GM21360 (cell line): Measurements from ENCODE around the gene SLC47A2.
"Not testable (repeated sequence)": the region's sequence is repeated elsewhere in the genome, so short reads cannot be mapped to it uniquely, and the experiment has no call there.

Experiments
- ATAC-seq: cut with Tn5 transposase; IDR thresholded peaks from one replicate; pipeline ENCODE4 v1.9.1; 2021; ENCODE audit warnings: mild to moderate bottlenecking, moderate library complexity; ENCODE audit not compliant: unreplicated experiment

SLC47A2 gene

GRCh38 chr17:19672009-19672750 is 44.2 kb downstream of the SLC47A2 start:
- ATAC-seq, result no peak

DNA sequence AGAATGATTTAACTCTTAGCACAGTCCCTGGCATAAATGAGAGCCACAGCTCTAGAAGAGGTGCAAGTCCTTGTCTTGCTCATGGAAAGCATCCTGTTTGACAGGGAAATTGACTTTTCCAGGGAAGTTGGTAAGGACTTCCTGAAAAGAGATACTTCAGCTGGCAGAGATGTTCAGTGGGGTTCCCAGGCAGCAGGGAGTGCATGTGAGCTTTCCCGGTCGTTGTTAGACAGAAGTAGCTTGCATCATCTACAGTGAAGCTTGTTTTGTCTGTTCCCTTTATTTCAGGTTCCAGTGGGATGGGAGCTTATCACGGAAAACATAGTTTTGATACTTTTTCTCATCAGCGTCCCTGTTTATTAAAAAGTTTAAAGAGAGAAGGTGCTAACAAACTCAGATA is 45.0 kb downstream of the SLC47A2 start:
- ATAC-seq, result no peak

DNA sequence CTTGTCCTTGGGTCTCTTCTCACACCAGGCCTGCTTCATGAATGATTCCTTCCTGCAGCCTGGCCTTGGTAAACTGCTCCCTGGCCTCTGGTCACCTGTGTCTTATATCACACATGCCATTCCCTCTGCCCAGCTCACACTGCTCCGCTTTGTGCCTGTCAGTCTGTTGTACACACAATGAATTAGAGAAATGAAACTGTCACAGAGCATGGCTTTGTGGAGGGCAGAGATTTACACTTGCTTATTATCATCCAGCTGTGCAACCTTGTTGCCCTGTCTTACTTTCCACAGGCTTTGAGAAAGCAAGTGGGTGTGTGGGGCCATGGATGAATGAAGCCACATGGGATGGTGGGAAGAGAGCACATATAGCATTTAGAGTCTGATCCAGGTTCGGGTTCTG is 45.5 kb downstream of the SLC47A2 start:
- no peak for ATAC-seq

DNA sequence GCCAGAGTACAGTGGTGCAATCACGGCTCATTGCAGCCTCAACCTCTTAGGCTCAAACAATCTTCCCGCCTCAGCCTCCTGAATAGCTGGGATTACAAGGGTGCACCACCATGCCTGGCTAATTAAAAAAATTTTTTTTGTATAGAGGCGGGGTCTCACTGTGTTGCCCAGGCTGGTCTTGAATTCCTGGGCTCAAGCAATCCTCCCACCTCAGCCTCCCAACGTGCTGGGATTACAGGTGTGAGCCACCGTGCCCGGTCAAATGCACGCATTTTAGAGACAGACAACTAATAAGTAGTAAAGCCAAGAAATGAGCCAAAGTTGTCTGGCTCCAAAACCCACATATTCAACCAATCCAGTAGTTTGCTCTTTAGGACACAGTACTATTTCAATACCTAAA is 46.7 kb downstream of the SLC47A2 start:
- not testable (repeated sequence) for ATAC-seq

- no peak for ATAC-seq
Measured at GRCh38 chr17:19664821-19665181, 51.6 kb downstream of the SLC47A2 start.

DNA sequence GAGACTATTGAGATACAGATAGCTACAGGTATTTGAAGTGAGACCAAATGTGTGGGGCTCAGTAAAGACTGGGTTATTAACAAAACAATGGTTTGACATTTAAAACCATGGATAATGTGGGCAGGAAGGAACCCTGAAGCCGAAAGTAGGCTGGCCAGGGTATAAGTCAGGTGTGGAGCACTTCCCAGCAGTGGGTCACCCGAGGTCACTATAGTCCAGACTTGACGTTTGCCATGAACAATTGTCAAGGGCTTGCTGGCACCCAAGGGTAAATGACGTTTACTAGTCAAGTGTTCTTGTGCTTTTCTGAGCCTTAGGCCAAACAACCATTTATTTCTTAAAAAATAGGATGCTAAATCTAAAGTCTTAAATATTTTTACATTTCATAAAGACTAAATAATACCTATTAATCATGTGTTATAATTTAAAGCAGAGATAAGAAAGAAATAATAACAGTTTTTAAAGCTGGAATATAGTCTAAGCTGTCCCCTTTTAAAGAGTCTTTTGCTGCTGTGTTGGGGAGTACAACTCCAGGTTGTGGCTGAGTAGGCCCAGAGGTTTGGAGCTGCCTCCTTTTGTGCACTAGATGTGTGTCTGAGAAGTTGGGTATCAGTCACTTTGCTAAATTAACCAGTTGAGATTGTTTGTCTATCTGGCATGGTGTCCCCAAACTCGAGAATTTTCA is 52.1 kb downstream of the SLC47A2 start:
- ATAC-seq, result no peak

GRCh38 chr17:19663097-19663496 is 53.3 kb downstream of the SLC47A2 start:
- no peak for ATAC-seq

- ATAC-seq, result no peak
Measured at GRCh38 chr17:19661121-19661520, 55.3 kb downstream of the SLC47A2 start.

- ATAC-seq, result no peak
Measured at GRCh38 chr17:19660219-19660870, 56.0 kb downstream of the SLC47A2 start.

DNA sequence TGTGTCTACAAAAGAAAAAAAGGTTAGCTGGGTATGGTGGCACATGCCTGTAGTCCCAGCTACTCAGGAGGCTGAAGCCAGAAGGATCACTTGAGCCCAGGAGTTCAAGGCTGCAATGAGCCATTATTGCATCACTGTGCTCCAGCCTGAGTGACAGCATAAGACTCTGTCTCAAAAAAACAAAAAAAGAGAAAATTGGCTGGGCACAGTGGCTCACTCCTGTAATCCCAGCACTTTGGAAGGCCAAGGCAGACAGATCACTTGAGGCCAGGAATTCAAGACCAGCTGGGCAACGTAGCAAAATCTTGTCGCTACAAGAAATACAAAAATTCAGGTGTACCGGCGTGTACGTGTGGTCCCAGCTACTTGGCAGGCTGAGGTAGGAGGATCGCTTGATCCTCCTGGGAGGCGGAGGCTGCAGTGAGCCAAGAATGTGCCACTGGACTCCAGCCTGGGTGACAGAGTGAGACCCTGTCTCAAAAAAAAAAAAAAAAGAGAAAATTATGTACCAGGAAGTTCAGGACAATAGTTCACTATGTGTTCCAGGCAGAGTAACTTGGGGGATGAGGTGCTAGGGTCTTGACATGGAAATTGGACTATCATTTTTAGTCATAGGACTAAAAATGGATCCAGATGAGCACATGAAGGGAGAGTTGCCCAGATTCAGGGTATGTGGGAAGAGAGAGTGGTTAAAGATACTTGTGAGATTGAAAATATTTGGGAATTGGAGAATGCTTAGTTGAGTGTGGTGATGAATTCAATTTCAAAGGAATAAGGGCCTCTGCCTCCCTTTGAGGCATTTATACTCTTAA is 56.8 kb downstream of the SLC47A2 start:
- no peak for ATAC-seq

DNA sequence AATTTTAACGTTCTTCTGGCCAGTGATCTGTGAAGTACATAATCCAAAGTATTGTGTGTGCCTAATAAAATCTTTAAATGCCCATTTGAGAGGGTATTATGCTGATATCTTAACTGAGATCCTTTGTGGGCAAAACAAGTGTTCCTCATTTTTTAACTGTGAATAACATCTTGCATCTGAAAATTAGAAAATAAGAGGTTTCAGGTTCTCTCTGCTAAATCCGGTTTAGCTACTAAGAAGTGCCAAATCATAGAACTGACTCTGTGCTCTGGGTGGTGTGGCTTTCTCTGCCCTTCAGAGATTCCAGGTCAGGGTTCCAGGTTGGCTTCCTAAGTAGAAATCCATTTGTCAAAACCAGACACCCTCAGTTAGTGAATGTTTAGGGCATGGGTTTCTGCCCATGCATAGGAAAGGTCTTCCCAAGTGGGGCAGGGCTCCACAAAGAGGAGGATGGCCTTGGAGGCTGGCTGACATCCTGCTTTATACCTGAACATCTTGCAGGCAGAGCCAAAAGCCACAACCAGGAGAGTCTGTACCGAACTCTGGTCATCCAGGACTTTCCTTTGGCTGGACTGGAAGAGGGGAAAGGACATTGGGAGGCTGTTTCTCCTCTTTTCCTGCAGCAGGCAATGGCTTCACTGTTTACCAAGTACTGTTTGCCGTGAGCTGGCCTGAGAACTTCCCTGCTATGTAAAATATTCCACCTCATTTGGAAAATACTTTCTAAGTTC is 59.4 kb downstream of the SLC47A2 start:
- no peak for ATAC-seq

- ATAC-seq, result no peak
Measured at GRCh38 chr17:19656336-19656735, 60.0 kb downstream of the SLC47A2 start.

DNA sequence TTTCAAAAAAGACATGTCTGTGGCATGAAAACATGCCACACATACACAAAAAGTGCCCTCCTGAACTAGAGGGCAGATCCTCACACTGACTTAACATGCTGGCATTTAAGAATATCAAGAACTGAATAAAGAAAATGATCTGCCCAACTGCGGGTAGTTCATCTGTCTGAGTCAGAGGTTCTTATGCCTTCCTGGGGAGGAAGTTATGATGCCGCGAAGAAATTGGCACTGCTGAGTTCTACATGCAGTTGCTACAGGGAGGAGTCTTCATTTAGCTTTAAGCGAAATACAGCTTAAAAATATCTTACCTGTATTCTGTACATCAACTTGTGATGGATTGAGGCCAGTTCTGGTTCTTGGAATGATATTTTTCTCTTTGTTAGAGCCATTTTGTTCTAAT is 61.5 kb downstream of the SLC47A2 start:
- ATAC-seq, result no peak

DNA sequence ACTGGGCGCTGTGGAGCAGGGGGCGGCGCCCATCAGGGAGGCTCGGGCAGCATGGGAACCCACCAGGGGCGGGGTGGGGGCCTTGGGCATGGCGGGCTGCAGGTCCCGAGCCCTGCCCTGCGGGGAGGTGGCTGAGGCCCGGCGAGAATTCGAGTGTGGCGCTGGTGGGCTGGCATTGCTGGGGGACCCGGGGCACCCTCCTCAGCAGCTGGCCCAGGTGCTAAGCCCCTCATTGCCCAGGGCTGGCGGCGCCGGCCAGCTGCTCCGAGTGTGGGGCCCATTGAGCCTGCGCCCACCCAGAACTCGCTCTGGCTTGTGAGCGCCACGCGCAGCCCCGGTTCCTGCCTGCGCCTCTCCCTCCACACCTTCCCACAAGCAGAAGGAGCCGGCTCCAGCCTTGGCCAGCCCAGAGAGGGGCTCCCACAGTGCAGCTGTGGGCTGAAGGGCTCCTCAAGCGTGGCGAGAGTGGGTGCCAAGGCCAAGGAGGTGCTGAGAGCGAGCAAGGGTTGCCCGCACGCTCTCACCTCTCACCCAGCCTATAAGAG is 62.0 kb downstream of the SLC47A2 start:
- no peak for ATAC-seq

DNA sequence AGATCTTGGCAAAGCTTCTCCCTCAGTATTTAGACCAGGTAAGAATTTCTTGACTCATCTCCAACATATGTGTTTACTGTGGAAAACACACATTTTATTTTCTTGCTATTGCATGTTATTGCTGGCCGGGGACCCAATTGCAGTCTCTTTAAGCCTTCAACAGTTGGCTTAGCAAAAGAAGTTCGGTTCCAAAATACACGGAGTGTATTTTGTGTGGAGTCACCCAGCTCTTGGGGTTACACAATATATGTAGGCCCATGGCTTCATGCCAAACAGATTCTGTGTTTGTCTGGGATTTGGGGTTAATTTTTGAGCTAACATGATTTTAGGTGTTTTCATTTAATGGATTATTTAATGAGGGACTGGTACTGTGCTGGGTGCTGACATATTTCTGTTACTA is 63.8 kb downstream of the SLC47A2 start:
- ATAC-seq, result no peak

DNA sequence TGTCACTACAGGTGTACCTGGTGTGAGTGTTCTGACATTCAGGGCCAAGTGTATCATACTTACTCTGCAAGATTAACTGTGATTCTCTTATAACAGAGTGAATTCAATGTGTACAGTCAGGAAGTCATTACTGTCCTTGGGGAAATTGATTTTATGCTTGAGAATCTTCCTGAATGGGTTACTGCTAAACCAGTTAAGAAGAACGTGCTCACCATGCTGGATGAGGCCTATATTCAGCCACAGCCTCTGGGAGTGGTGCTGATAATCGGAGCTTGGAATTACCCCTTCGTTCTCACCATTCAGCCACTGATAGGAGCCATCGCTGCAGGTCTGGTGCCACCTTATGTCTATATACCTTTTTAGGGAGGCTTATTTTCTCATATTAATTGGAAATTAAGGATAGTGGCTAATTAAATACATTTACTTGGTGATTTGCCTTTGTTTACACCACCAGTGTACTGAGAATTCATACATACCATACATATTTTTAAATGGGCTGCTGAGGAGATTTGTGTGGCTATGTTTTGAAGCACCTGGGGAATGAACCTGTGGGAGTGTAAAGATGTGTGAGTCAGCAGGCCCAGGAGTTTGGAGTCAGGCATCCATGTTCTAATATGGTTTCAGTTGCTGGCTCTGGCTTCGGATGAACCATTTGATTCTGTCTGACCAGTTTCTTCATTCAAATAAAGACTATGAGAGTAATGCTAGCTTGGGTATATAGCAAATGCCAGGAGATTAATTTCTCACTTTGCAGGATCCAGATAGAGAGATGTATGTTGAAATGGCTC is 64.7 kb downstream of the SLC47A2 start:
- ATAC-seq, result no peak

DNA sequence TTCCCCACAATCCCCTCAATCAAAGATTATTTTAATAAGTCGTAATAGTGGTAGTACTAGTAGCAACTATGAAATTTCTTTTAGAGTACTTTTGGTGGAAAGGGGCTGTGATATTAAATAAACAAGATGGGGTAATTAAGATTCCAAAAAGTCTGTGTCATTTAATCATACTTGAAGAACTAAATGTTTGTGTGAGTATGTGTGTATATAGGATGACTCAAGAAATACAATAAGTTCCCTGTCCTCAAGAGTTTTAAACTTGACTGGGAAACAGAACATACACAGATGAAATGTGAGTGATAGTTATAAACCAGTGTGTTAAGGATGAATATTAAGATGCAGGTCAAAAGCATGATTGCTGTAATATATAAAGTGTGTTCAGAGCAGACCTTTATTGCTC is 65.6 kb downstream of the SLC47A2 start:
- no peak for ATAC-seq

DNA sequence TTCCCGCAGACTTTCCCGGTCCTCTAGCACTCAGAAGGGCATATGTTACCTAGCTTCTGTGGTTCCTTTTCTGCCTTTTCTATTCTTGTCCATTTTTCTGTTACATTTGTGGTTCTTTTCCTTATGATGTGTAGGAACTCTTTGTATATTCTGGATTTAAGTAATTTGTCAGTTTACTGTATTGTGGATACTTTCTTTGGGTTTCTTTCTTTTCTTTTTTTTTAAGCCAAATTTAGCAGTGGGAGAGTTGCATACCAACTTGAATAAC is 67.2 kb downstream of the SLC47A2 start:
- ATAC-seq, result no peak

GRCh38 chr17:19648475-19649273 is 67.7 kb downstream of the SLC47A2 start, which contains the start of gene ALDH3A2:
ALDH3A2 (plus strand) TSS chr17:19648751; CDS start chr17:19648972, 221 bp downstream.
- peak; percentile 91 for ATAC-seq
